Measurements from ENCODE around the gene ITGB8. TPM values are rescaled to one million over a fixed set of nuclear protein-coding genes. Genes with fewer than 3 reads are reported as not detected.
"Not testable (repeated sequence)": the region's sequence is repeated elsewhere in the genome, so short reads cannot be mapped to it uniquely, and the experiment has no call there.

Gene ITGB8
- total RNA-seq, 4 donors from 2014 or later: 14.0 to 33.6 (median 17.7) TPM

- intact Hi-C loops (cut with DNase I): no loop called here
- no peak overlapping the region for H3K27ac ChIP-seq
- WGBS, 2 donors: 77 to 84% methylated on average over 1 of the region's 1 CpG
- H3K9me3 ChIP-seq: no peaks in the 10 kb centered on the region
- peaks cover 0 to 4% of the 10 kb centered on the region in 2 donors for H3K36me3 ChIP-seq
- no peak for DNase-seq
- no peaks in the 10 kb centered on the region for H3K27me3 ChIP-seq
- no peak overlapping the region for H3K4me3 ChIP-seq (replicated peaks in 1 of 3)
- H3K4me1 ChIP-seq: no peaks in the 10 kb centered on the region
- TF ChIP-seq CTCF (IDR thresholded peaks at IDR 0.05): no peak
- no peak for TF ChIP-seq POLR2A (IDR thresholded peaks at IDR 0.05)
Observed at GRCh38 chr7:20385126-20385525, 54.4 kb downstream of the ITGB8 start.

GRCh38 chr7:20388084-20388483, 57.4 kb downstream of the ITGB8 start:
- Histone ChIP-seq H3K9me3 (no peaks in the 10 kb centered on the region), H3K36me3 (no peaks in the 10 kb centered on the region), H3K27ac (no peak overlapping the region), H3K4me1 (no peaks in the 10 kb centered on the region), H3K27me3 (no peaks in the 10 kb centered on the region), H3K4me3 (replicated peaks in 1 of 3) (no peak overlapping the region)
- intact Hi-C loops (cut with DNase I): no loop called here
- TF ChIP-seq CTCF (IDR thresholded peaks at IDR 0.05) (no peak), POLR2A (IDR thresholded peaks at IDR 0.05) (no peak)
- 86 to 89% methylated on average over 1 of the region's 1 CpG for WGBS, 2 donors
- no peak for DNase-seq

- H3K36me3 ChIP-seq; H3K4me1 ChIP-seq; intact Hi-C loops (cut with DNase I); DNase-seq; H3K4me3 ChIP-seq (replicated peaks in 1 of 3); H3K27ac ChIP-seq; H3K9me3 ChIP-seq; H3K27me3 ChIP-seq: not testable (repeated sequence)
- 85 to 87% methylated on average over 2 of the region's 2 CpGs for WGBS, 2 donors
Observed at GRCh38 chr7:20389192-20389591, 58.5 kb downstream of the ITGB8 start.

- intact Hi-C loops (cut with DNase I): no loop called here
- WGBS, 2 donors: 89 to 92% methylated on average over 2 of the region's 2 CpGs
- Histone ChIP-seq H3K27me3 (no peaks in the 10 kb centered on the region), H3K4me1 (no peaks in the 10 kb centered on the region), H3K27ac (no peak overlapping the region), H3K4me3 (replicated peaks in 1 of 3) (no peak overlapping the region), H3K9me3 (no peaks in the 10 kb centered on the region), H3K36me3 (no peaks in the 10 kb centered on the region)
- TF ChIP-seq POLR2A (IDR thresholded peaks at IDR 0.05) (no peak), CTCF (IDR thresholded peaks at IDR 0.05) (no peak)
- DNase-seq: no peak
Observed at GRCh38 chr7:20393021-20393610, 62.4 kb downstream of the ITGB8 start.

GRCh38 chr7:20393616-20394015, 62.9 kb downstream of the ITGB8 start:
- H3K36me3 ChIP-seq: no peaks in the 10 kb centered on the region
- no peak for DNase-seq
- TF ChIP-seq CTCF (IDR thresholded peaks at IDR 0.05) (no peak), POLR2A (IDR thresholded peaks at IDR 0.05) (no peak)
- H3K4me3 ChIP-seq (replicated peaks in 1 of 3): no peak overlapping the region
- intact Hi-C loops (cut with DNase I): no loop called here
- no peaks in the 10 kb centered on the region for H3K27me3 ChIP-seq
- no peaks in the 10 kb centered on the region for H3K9me3 ChIP-seq
- no peak overlapping the region for H3K27ac ChIP-seq
- 89 to 93% methylated on average over 2 of the region's 2 CpGs for WGBS, 2 donors
- no peaks in the 10 kb centered on the region for H3K4me1 ChIP-seq

GRCh38 chr7:20394284-20394683, 63.6 kb downstream of the ITGB8 start:
- Histone ChIP-seq H3K36me3 (no peaks in the 10 kb centered on the region), H3K4me3 (replicated peaks in 1 of 3) (no peak overlapping the region), H3K4me1 (no peaks in the 10 kb centered on the region), H3K27ac (no peak overlapping the region), H3K27me3 (no peaks in the 10 kb centered on the region), H3K9me3 (no peaks in the 10 kb centered on the region)
- 91 to 92% methylated on average over 3 of the region's 3 CpGs for WGBS, 2 donors
- intact Hi-C loops (cut with DNase I): no loop called here
- TF ChIP-seq POLR2A (IDR thresholded peaks at IDR 0.05) (no peak), CTCF (IDR thresholded peaks at IDR 0.05) (no peak)
- DNase-seq: no peak

All from thyroid gland (tissue), 4 donors.